ENCODE data around the gene WASHC4.
A peak's percentile ranks its signal among the peaks of the same experiment; 100 is the strongest.

Gene WASHC4, protein sequence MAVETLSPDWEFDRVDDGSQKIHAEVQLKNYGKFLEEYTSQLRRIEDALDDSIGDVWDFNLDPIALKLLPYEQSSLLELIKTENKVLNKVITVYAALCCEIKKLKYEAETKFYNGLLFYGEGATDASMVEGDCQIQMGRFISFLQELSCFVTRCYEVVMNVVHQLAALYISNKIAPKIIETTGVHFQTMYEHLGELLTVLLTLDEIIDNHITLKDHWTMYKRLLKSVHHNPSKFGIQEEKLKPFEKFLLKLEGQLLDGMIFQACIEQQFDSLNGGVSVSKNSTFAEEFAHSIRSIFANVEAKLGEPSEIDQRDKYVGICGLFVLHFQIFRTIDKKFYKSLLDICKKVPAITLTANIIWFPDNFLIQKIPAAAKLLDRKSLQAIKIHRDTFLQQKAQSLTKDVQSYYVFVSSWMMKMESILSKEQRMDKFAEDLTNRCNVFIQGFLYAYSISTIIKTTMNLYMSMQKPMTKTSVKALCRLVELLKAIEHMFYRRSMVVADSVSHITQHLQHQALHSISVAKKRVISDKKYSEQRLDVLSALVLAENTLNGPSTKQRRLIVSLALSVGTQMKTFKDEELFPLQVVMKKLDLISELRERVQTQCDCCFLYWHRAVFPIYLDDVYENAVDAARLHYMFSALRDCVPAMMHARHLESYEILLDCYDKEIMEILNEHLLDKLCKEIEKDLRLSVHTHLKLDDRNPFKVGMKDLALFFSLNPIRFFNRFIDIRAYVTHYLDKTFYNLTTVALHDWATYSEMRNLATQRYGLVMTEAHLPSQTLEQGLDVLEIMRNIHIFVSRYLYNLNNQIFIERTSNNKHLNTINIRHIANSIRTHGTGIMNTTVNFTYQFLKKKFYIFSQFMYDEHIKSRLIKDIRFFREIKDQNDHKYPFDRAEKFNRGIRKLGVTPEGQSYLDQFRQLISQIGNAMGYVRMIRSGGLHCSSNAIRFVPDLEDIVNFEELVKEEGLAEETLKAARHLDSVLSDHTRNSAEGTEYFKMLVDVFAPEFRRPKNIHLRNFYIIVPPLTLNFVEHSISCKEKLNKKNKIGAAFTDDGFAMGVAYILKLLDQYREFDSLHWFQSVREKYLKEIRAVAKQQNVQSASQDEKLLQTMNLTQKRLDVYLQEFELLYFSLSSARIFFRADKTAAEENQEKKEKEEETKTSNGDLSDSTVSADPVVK

DNA sequence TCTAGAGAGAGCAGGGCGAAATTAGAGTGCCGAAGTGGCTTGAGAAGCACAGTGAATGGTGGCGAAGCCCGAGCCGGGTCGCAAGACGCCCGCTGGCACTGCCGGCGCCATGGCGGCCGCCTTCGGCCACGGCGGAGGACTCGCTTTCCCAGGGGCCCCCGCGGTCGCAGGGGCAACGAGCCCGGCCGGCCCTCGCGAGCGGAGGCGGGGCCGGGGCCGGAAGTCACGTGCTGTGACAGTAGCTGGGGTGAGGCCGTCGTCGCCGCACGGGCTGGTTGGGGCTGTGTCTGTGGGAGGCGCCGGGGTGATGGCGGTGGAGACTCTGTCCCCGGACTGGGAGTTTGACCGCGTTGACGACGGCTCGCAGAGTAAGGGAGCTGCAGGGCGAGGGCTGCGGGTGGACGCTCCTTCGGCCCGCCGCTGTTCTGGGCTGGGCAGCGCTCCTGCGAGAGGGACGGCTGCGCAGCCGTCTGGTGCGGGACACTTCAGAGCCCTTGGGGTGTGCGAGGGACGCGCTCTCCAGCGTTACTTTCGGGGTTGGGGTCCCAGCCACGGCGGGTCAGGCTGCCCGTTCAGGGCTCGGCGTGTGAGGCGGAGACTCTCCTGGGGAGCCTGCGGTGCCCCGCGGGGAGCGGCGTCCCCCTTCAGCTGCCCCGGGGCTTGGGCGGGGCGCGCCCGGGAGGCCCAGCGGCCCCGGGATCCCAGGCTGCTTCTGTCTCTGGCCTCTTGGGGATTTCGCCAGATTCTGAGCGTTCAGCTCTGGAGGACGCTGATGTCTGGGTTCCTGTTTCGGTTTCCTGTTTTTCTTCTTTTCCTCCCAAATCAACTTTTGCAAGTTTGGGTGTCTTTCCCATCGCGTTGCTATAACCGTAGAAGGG lies at the start of gene WASHC4:
Gene WASHC4, plus strand, starts transcription at position 238 of the 878 bp plus-strand sequence. Its CDS starts 70 bp downstream, at position 308.
- DNase-seq, result peak; percentile 86

DNA sequence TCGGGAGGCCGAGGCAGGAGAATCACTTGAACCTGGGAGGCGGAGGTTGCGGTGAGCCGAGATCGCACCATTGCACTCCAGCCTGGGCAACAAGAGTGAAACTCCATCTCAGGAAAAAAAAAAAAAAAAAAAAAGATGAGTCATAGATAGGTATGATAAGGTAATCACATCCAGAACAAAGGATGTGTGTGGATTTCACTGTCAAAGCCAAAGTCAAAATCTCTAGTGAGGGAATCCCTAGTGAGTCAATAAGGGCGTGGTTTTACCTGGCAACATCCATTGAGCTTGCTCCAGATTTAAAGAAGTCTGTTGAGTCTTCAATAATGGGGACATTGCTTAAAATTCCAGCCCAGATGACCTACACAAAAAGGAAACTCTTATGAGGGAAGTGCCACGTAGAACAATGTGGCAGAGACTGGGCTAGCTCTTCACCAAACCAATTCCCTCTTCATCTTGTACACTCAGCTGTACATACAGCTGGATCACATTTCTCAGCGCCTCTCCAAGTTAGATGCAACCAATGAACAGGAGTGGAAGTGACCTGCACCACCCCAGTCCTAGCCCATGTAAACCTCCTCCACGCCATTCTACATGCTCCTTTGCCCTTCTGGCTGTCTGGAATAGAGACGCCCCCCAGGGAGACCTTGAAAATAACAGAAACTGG lies 46.7 kb upstream of the WASHC4 start:
- no peak for DNase-seq

DNA sequence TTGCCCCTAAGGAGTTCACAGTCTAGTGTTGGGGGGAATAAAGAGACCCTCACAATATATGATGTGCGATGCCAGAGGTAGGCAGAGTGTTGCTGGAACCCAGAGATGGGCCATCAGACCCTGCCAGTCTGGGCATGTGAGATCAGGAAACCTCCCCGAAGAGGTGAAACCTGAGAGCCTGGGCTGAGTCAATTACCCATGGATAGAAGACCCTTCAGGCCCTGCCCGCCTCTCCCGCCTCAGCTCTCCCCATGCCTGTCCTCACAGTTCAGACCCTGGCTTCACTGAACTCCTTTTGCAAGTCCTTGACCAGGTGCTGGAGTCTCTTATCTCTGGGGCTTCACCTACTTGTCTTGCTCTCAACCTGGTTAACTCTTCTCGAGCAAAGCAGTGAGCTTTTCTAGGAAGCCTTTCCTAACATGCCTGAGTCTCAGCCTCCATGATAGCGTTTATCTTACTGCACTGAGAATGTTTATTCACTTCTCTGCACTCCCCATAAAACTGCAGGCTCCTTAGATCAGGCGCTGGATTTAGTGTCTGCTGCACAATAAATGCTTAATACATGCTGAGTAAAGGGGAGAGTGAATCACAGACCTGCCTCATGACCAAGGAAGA lies 42.9 kb upstream of the WASHC4 start:
- peak; percentile 33 for DNase-seq

- DNase-seq, result no peak
These were observed 40.0 kb upstream of the WASHC4 start for GRCh38 chr12:105067511-105068031.

GRCh38 chr12:105069936-105070702 lies 37.4 kb upstream of the WASHC4 start:
- no peak for DNase-seq

GRCh38 chr12:105071981-105072380 lies 35.5 kb upstream of the WASHC4 start:
- no peak for DNase-seq

DNA sequence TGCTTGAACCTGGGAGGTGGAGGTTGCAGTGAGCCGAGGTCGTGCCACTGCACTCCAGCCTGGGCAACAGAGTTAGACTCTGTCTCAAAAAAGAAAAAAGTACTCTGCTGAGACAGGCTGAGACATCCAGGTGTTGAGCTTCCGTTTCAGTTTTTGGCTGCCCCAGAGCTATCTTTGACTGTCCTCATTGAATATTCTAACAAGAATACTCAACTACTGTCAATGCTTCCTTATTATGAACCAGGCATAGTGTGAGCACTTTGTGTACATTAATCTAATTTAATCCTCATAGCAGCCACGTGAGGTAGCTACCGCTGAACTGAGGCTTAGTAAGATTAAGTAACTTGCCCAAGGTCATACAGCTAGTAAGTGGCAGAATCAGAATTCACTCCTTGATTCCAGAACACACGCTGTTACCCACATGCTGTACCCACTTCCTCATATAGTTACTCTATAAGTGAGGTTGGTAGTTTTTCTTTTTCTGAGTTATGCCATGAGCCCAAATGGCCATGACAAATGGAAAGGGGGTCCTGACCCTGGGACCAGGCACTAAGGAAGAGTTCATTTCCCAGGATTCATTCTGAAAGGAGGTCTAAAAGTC lies 34.5 kb upstream of the WASHC4 start:
- no peak for DNase-seq

DNA sequence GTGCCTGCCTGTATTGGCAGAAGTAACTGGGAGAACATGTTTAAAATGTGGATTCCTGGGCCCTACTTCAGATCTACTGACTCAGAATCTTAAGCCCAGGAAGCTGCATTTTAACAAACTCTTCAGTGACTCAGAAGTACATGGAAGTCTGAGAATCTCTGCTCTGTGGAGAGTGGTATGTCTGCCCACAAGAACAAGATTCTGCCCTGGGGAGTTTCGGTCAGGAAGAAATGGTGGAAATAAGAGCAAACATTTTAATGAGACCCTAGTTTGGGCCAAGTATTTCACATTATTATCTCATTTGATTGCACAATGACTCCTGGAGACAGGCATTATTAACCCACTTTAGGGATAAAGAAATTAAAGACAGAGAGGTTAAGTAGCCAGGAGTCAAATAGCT lies 31.4 kb upstream of the WASHC4 start:
- DNase-seq, result no peak

DNA sequence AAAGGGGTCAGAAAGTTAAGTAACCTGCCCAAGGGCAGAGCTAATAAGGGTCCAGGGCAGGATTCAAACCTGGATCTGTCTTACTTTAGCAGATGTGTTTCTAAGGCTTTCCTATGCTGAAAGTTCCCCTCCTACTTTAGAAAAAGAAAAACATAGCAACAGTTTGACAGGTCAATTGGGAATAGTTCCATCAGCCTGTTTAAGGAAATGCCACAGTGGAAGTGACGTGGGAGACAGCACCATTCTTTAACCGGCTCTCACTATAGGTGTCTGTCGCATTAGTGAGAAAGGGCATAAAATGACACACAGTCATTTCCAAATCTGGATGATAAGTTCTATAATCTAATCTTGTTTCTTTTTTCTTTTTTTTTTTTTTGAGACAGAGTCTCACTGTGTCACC lies 30.6 kb upstream of the WASHC4 start:
- DNase-seq, result no peak

DNA sequence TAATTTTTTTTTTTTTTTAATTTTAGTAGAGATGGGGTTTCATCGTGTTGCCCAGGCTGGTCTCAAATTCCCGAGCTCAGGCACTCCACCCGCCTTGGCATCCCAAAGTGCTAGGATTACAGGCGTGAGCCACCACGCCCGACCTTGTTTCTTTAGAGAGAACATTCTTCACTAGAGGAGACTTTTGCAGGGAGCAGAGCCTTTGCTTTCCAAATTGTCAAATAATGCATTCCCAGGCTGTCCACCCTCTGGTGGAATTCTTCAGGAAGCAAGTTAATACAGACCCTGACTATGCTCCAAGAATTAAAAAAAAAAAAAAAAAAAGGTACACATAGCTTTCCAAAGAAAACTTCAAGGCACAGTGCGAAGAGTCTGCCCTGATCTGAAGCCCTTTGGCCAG lies 30.1 kb upstream of the WASHC4 start:
- no peak for DNase-seq

DNA sequence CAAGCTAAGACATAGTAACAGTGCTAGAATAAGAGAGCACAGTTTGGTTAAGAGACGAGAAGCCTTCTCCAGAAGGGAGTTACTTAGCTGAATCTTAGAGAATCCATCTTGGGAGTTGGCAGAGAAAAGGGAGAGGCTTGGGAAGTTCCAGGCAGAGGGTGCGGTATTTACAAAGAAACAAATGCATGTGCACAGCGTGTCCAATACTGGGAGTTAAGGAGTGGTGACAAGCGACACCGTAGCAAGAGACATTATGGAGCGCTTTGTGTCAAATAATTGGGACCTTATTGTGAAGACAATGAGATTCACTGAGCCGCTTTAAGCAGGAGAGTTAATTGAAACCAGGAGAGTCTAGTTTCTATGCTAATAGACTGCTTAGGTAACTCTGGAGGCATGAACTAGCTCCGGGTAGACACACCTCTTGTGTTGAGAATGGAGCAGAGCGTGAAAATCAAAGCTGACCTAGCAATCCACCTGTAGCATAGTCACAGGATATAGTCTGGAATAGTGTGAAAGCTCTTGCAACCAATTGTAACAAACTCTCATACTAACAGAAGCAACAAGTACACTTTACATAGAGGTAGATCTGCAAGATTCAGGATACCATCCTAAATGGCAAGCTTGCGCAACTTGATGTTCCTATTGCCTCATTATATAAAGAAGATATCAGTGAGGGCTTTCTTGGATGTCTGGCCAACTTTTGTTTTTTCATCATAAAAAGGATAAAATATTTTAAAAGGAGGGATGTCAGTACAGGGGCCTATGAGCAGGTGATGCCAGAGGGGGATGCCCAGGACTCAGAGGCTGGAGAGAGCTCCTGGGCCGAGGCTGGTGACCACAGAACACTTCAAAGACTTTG lies 28.6 kb upstream of the WASHC4 start:
- no peak for DNase-seq

GRCh38 chr12:105083031-105083430 lies 24.5 kb upstream of the WASHC4 start:
- DNase-seq, result peak; percentile 37

DNA sequence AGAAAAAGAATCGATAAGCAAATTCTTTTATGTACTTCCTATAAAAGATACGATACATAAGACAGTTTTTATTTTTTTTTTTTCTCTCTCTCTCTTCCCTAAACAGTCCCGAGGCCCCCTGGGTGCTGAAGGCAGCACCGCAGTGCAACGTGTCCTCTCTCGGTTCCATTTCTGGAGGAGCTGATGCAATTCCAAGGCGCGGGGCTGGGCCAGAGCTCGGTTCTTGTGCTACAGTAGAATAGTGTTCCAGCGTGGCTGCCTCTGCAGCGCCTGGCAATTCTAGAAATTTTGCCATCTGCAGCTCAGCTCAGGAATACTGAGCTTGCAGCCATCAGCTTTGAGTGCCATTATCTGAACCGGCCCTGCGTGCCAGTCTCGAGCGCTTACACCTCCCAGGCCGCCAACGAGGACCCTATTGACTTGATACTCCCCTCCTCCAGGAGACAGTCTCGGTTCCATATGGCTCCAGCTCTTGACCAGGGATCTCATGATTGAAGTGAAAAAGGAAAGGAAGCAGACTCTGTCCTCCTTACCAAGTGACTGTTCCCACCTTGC lies 23.9 kb upstream of the WASHC4 start:
- DNase-seq, result peak; percentile 73

- peak; percentile 55 for DNase-seq
These were observed 23.0 kb upstream of the WASHC4 start, which contains the start of gene ALDH1L2 for GRCh38 chr12:105084251-105085250. Gene ALDH1L2, minus strand, starts transcription at chr12:105084458. Its CDS starts 22 bp downstream, at chr12:105084436.

DNA sequence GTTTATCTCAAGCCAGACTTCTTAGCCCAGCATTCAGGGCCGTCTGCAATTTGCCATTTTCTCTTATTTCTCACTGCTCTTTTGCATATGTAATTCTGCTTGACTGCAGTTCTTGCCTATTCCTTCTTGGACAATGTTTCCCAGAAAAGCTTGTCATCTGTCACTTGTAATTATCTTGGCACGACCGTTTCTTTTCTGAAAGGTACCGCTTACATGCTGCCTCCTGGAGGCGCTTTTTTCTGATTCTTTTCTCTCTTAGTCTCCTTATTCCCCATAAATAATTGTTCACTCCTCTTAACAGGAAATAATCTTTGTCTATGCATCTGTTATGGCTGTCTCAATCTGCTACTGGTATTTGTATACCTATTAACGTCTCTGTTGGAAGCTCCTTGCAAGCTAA lies 22.0 kb upstream of the WASHC4 start:
- DNase-seq, result peak; percentile 22

DNA sequence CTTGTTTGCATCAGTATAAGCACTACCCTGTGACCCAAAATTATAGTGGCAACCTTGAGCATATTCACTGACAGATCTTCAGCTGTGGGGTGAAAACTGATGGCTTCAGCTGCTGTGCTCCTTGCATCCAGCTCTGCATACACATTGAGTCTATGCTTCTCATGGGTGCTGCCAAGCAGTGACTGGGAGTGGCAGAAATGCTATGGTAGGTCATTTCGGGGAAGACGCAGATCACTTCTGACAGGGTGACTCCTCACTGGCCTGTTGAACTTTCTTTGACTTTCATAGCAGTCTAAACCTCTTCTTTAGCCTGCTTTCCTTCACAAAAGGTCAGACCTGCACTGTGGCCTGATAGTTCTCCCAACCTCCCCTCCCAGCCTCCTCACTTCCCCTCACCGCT lies 17.7 kb upstream of the WASHC4 start:
- no peak for DNase-seq

GRCh38 chr12:105090361-105090760 lies 17.2 kb upstream of the WASHC4 start:
- no peak for DNase-seq

Data from NCI-H2171 treated with DMSO at 0.1 percent for 48 hours (cell line).